HG02678 (cell line): ENCODE measurements around the gene CAMKV.
A peak's percentile ranks its signal among the peaks of the same experiment; 100 is the strongest.
"Not testable (repeated sequence)": the region's sequence is repeated elsewhere in the genome, so short reads cannot be mapped to it uniquely, and the experiment has no call there.

ENCODE experiments used
- ATAC-seq: cut with Tn5 transposase; IDR thresholded peaks from one replicate; pipeline ENCODE4 v1.9.1; 2021; ENCODE audit warnings: mild to moderate bottlenecking, moderate library complexity; ENCODE audit not compliant: unreplicated experiment

The CAMKV gene

GRCh38 chr3:49856181-49857005 lies 13.3 kb downstream of the CAMKV start, which contains the start of gene TRAIP:
TSS of gene TRAIP (minus strand) at chr3:49856564. CDS start at chr3:49856453, 111 bp downstream.
- peak; percentile 96 for ATAC-seq

GRCh38 chr3:49855662-49856061 lies 14.0 kb downstream of the CAMKV start:
- ATAC-seq, result no peak

GRCh38 chr3:49845694-49846093 lies 24.0 kb downstream of the CAMKV start:
- ATAC-seq, result no peak

- ATAC-seq, result no peak
Measured at GRCh38 chr3:49844464-49845183, 25.1 kb downstream of the CAMKV start.

- ATAC-seq, result no peak
Measured at GRCh38 chr3:49842843-49843517, 26.7 kb downstream of the CAMKV start.

- no peak for ATAC-seq
Measured at GRCh38 chr3:49841806-49842205, 27.9 kb downstream of the CAMKV start.

GRCh38 chr3:49841126-49841696 lies 28.5 kb downstream of the CAMKV start:
- ATAC-seq, result no peak

- ATAC-seq, result no peak
Measured at GRCh38 chr3:49840388-49840787, 29.3 kb downstream of the CAMKV start.

GRCh38 chr3:49839193-49839809 lies 30.4 kb downstream of the CAMKV start:
- ATAC-seq, result no peak

- ATAC-seq, result no peak
Measured at GRCh38 chr3:49831341-49831740, 38.4 kb downstream of the CAMKV start.

GRCh38 chr3:49826016-49826415 lies 43.7 kb downstream of the CAMKV start:
- no peak for ATAC-seq

- ATAC-seq, result not testable (repeated sequence)
Measured at GRCh38 chr3:49823131-49823530, 46.6 kb downstream of the CAMKV start.

- peak; percentile 70 for ATAC-seq
Measured at GRCh38 chr3:49813497-49814174, 56.1 kb downstream of the CAMKV start, which contains the start of gene UBA7. TSS of gene UBA7 (minus strand) at chr3:49813953. CDS start at chr3:49813787, 166 bp downstream.

GRCh38 chr3:49812916-49813496 lies 56.7 kb downstream of the CAMKV start:
- no peak for ATAC-seq
